Fibroblast of lung (primary cell): Measurements from ENCODE around the gene CACNA1S. TPM values are rescaled to one million over a fixed set of nuclear protein-coding genes. Genes with fewer than 3 reads are reported as not detected.

ENCODE experiments used
- DNase-seq, 2 donors: peaks; one replicate each; pipeline versions ENCODE4 v3.0.0 to v3.0.0-alpha.2; 2010; ENCODE audit warnings: low read depth in 2 of 2
- H2AFZ ChIP-seq: 2 replicates; pipeline ENCODE4 v1.5.1; 2012; ENCODE audit warnings: low read length, control low read depth, inconsistent platforms
- H3K27ac ChIP-seq: 2 replicates; pipeline ENCODE4 v1.5.1; 2011; ENCODE audit warnings: low read length, control low read depth; ENCODE audit not compliant: insufficient read depth
- H3K27me3 ChIP-seq: 2 replicates; pipeline ENCODE4 v1.5.1; 2011; ENCODE audit warnings: mild to moderate bottlenecking, low read length; ENCODE audit not compliant: control insufficient read depth, insufficient read depth
- H3K36me3 ChIP-seq: 2 replicates; pipeline ENCODE4 v1.5.1; 2011; ENCODE audit warnings: low read length; ENCODE audit not compliant: control insufficient read depth, insufficient read depth
- H3K4me1 ChIP-seq: 2 replicates; pipeline ENCODE4 v1.5.1; 2011; ENCODE audit warnings: low read length; ENCODE audit not compliant: control insufficient read depth, insufficient read depth; ENCODE audit errors: extremely low read depth
- H3K4me2 ChIP-seq: 2 replicates; pipeline ENCODE4 v1.5.1; 2011; ENCODE audit warnings: low read length, control low read depth; ENCODE audit not compliant: insufficient read depth; ENCODE audit errors: extremely low read depth
- H3K4me3 ChIP-seq, 4 experiments: fragments of 200-600 bp in 1 of 4; sonication (generic) in 1 of 4; replicated peaks in 1 of 4; 2 replicates each; pipeline ENCODE4 v1.5.1; 2011 to 2016; ENCODE audit warnings: low read length in 4 of 4, low read depth in 3 of 4, mild to moderate bottlenecking in 3 of 4, control low read depth in 2 of 4, inconsistent platforms in 1 of 4, mixed read lengths in 1 of 4; ENCODE audit not compliant: insufficient read depth in 1 of 4; ENCODE audit errors: control extremely low read depth in 1 of 4
- H3K79me2 ChIP-seq: 2 replicates; pipeline ENCODE4 v1.5.1; 2012; ENCODE audit warnings: mild to moderate bottlenecking, low read length, inconsistent platforms; ENCODE audit not compliant: control insufficient read depth, insufficient read depth
- H3K9ac ChIP-seq: 2 replicates; pipeline ENCODE4 v1.5.1; 2011; ENCODE audit warnings: mild to moderate bottlenecking, low read length, control low read depth; ENCODE audit not compliant: insufficient read depth
- H3K9me3 ChIP-seq: 2 replicates; pipeline ENCODE4 v1.5.1; 2012; ENCODE audit warnings: low read depth, low read length; ENCODE audit not compliant: control insufficient read depth, insufficient read depth
- H4K20me1 ChIP-seq: 2 replicates; pipeline ENCODE4 v1.5.1; 2011; ENCODE audit warnings: low read length; ENCODE audit not compliant: control insufficient read depth, insufficient read depth; ENCODE audit errors: extremely low read depth
- EZH2 ChIP-seq: IDR thresholded peaks from 2 replicates; pipeline ENCODE4 v1.5.1; 2012; ENCODE audit warnings: low read length, control low read depth, mild to moderate bottlenecking; ENCODE audit errors: missing control alignments
- polyA plus RNA-seq, 2 donors: library from polyadenylated mRNA; depleted of rRNA in 1 of 2; stranded (reverse) in 1 of 2; unstranded in 1 of 2; fragments of >200 nt; gene quantifications; 2 replicates each; pipeline ENCODE4 v1.2.1, GENCODE V29; 2011 to 2012; ENCODE audit warnings: missing spikeins in 1 of 2
- total RNA-seq: library from RNA; depleted of rRNA; stranded (reverse); fragments of >200 nt; gene quantifications from 2 replicates; pipeline ENCODE4 v1.2.1, GENCODE V29; 2014
- TF ChIP-seq, protein P1 (sequence below), 2 donors: IDR thresholded peaks in 1 of 2; conservative IDR thresholded peaks in 1 of 2; 1 replicate in 1 of 2; 2 replicates in 1 of 2; pipeline ENCODE4 v1.5.1; 2011 to 2012; ENCODE audit warnings: low read length in 2 of 2, control low read depth in 1 of 2, inconsistent platforms in 1 of 2, low read depth in 1 of 2, mild to moderate bottlenecking in 1 of 2

CACNA1S gene
- total and polyA plus RNA-seq, 2 donors (not counting 1 experiment from before 2014, with no cell fraction given), result not detected

DNA sequence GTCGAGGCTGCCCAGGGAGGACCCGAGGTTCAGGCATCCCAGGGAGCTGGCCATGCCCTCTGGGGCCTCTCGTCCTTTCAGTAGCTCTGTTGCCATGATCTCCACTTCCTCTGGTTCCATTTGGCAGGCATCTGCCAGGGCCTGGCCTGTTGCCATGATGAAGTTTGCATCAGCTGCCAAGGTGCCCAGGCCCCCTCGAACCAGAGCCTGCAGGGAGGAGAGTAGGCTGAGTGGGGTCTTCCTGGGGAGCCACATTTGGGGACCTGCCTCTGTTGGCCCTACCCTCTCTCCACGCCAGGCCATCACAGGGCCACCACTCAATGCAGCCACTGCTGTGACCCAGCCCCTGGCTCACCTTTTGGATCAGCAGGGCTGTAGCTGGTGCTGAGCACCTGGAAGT, 72.3 kb downstream of the CACNA1S start:
- no peak for DNase-seq
- no peaks in the 10 kb centered on the region for H3K79me2 ChIP-seq
- H3K4me3 ChIP-seq, result no peak overlapping the region
- H3K9ac ChIP-seq, result no peak overlapping the region
- no peaks in the 10 kb centered on the region for H4K20me1 ChIP-seq
- H3K27ac ChIP-seq, result no peak overlapping the region
- H3K4me1 ChIP-seq, result no peaks in the 10 kb centered on the region
- no peak overlapping the region for H2AFZ ChIP-seq
- H3K9me3 ChIP-seq, result no peaks in the 10 kb centered on the region
- no peaks in the 10 kb centered on the region for H3K36me3 ChIP-seq
- H3K27me3 ChIP-seq, result peaks cover 5% of the 10 kb centered on the region
- TF ChIP-seq EZH2, result no peak
- TF ChIP-seq, protein P1, sequence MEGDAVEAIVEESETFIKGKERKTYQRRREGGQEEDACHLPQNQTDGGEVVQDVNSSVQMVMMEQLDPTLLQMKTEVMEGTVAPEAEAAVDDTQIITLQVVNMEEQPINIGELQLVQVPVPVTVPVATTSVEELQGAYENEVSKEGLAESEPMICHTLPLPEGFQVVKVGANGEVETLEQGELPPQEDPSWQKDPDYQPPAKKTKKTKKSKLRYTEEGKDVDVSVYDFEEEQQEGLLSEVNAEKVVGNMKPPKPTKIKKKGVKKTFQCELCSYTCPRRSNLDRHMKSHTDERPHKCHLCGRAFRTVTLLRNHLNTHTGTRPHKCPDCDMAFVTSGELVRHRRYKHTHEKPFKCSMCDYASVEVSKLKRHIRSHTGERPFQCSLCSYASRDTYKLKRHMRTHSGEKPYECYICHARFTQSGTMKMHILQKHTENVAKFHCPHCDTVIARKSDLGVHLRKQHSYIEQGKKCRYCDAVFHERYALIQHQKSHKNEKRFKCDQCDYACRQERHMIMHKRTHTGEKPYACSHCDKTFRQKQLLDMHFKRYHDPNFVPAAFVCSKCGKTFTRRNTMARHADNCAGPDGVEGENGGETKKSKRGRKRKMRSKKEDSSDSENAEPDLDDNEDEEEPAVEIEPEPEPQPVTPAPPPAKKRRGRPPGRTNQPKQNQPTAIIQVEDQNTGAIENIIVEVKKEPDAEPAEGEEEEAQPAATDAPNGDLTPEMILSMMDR (conservative IDR thresholded peaks at IDR 0.05 in 1 of 2, IDR thresholded peaks at IDR 0.05 in 1 of 2; ENCODE audit: low read depth in 1 of 2, low read length in 2 of 2), result no peak
- H3K4me2 ChIP-seq, result no peak overlapping the region

DNA sequence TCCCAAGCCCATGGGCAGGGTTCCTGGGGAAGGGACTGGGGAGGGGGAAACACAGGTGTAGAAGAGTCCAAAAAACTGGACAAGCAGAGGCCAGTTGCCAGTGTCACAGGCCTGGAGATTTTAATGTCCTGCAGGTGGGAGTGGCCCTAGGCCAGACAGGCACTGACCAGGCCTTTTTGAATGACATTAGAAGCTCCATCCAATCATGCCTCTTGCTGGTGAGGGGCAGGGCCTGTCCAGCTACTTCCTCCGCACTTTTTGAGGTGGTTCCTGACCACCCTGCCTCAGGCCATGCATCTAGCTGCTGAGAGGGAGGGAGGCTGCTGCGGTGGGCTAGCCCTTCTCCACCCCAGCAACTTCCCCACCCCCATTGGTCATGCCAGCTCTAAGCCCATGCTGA, 72.8 kb downstream of the CACNA1S start:
- Histone ChIP-seq H3K27me3 (peaks cover 5% of the 10 kb centered on the region), H3K4me1 (no peaks in the 10 kb centered on the region), H3K9ac (no peak overlapping the region), H3K79me2 (no peaks in the 10 kb centered on the region), H3K4me2 (no peak overlapping the region), H3K36me3 (no peaks in the 10 kb centered on the region), H2AFZ (no peak overlapping the region), H3K9me3 (no peaks in the 10 kb centered on the region), H3K4me3 (no peak overlapping the region), H3K27ac (no peak overlapping the region), H4K20me1 (no peaks in the 10 kb centered on the region)
- DNase-seq, result no peak
- TF ChIP-seq EZH2, result no peak
- TF ChIP-seq, protein P1 (conservative IDR thresholded peaks at IDR 0.05 in 1 of 2, IDR thresholded peaks at IDR 0.05 in 1 of 2; ENCODE audit: low read depth in 1 of 2, low read length in 2 of 2), result no peak

GRCh38 chr1:201038186-201038876, 73.9 kb downstream of the CACNA1S start:
- Histone ChIP-seq H3K4me2 (no peak overlapping the region), H3K9me3 (no peaks in the 10 kb centered on the region), H3K36me3 (no peaks in the 10 kb centered on the region), H3K4me1 (no peaks in the 10 kb centered on the region), H3K79me2 (no peaks in the 10 kb centered on the region), H4K20me1 (no peaks in the 10 kb centered on the region), H3K27me3 (peaks cover 5% of the 10 kb centered on the region), H3K9ac (no peak overlapping the region), H3K27ac (no peak overlapping the region), H2AFZ (no peak overlapping the region), H3K4me3 (no peak overlapping the region)
- no peak for DNase-seq
- TF ChIP-seq, protein P1 (conservative IDR thresholded peaks at IDR 0.05 in 1 of 2, IDR thresholded peaks at IDR 0.05 in 1 of 2; ENCODE audit: low read depth in 1 of 2, low read length in 2 of 2), result no peak
- no peak for TF ChIP-seq EZH2
